Measurements from ENCODE around the gene FRYL. TPM values are rescaled to one million over a fixed set of nuclear protein-coding genes. Genes with fewer than 3 reads are reported as not detected.

FRYL gene
- total RNA-seq, 4 donors from 2014 or later = 51.1 to 96.5 (median 70.6) TPM

- TF ChIP-seq CTCF (IDR thresholded peaks at IDR 0.05) = no peak
- no peak for TF ChIP-seq POLR2A (IDR thresholded peaks at IDR 0.05)
- no peak overlapping the region for H3K4me3 ChIP-seq (ENCODE audit: low read depth, poor library complexity, severe bottlenecking)
- intact Hi-C loops (cut with DNase I; ENCODE audit: low total_unique reads) = no loop called here
- no peak for DNase-seq (ENCODE audit: low spot score in 2 of 2)
Measured at GRCh38 chr4:48660347-48660746, 119.7 kb downstream of the FRYL start.

GRCh38 chr4:48654015-48654664, 125.9 kb downstream of the FRYL start:
- DNase-seq (ENCODE audit: low spot score in 2 of 2) = no peak
- intact Hi-C loops (cut with DNase I; ENCODE audit: low total_unique reads) = no loop called here
- WGBS, 2 donors = 77 to 79% methylated on average over 4 of the region's 4 CpGs
- H3K4me3 ChIP-seq (ENCODE audit: low read depth, poor library complexity, severe bottlenecking) = no peak overlapping the region
- TF ChIP-seq CTCF (IDR thresholded peaks at IDR 0.05) (no peak), POLR2A (IDR thresholded peaks at IDR 0.05) (no peak)

- DNase-seq (ENCODE audit: low spot score in 2 of 2) = peak in 1 of 2 donors; percentile 37
- no peak overlapping the region for H3K4me3 ChIP-seq (ENCODE audit: low read depth, poor library complexity, severe bottlenecking)
- TF ChIP-seq POLR2A (IDR thresholded peaks at IDR 0.05) (no peak), CTCF (IDR thresholded peaks at IDR 0.05) (no peak)
- intact Hi-C loops (cut with DNase I; ENCODE audit: low total_unique reads) = no loop called here
- 34 to 42% methylated on average over 8 of the region's 8 CpGs for WGBS, 2 donors
Measured at GRCh38 chr4:48653217-48654014, 126.7 kb downstream of the FRYL start.

- intact Hi-C loops (cut with DNase I; ENCODE audit: low total_unique reads) = no loop called here
- 25 to 28% methylated on average over 1 of the region's 1 CpG for WGBS, 2 donors
- TF ChIP-seq CTCF (IDR thresholded peaks at IDR 0.05) (no peak), POLR2A (IDR thresholded peaks at IDR 0.05) (no peak)
- DNase-seq (ENCODE audit: low spot score in 2 of 2) = no peak
- H3K4me3 ChIP-seq (ENCODE audit: low read depth, poor library complexity, severe bottlenecking) = no peak overlapping the region
Measured at GRCh38 chr4:48651914-48652313, 128.2 kb downstream of the FRYL start.

- 61 to 65% methylated on average over 3 of the region's 3 CpGs for WGBS, 2 donors
- intact Hi-C loops (cut with DNase I; ENCODE audit: low total_unique reads) = no loop called here
- no peak for TF ChIP-seq POLR2A (IDR thresholded peaks at IDR 0.05)
- TF ChIP-seq CTCF (IDR thresholded peaks at IDR 0.05) = no peak
- no peak overlapping the region for H3K4me3 ChIP-seq (ENCODE audit: low read depth, poor library complexity, severe bottlenecking)
- DNase-seq (ENCODE audit: low spot score in 2 of 2) = no peak
Measured at GRCh38 chr4:48649505-48649904, 130.6 kb downstream of the FRYL start.

All from lower leg skin (tissue), 4 donors.